Activated naive CD4-positive, alpha-beta T cell treated with anti-CD3 and anti-CD28 coated beads for 36 hours (primary cell): ENCODE measurements around the gene PGM5. TPM values are rescaled to one million over a fixed set of nuclear protein-coding genes. Genes with fewer than 3 reads are reported as not detected.
"Not testable (repeated sequence)": the region's sequence is repeated elsewhere in the genome, so short reads cannot be mapped to it uniquely, and the experiment has no call there.

ENCODE experiments used
- CTCF ChIA-PET: fragments of 350-600 bp; sonication (Branson Sonifier 250); formaldehyde crosslinking; loops from one replicate; lab custom pipeline; 2021; ENCODE audit warnings: antibody characterized with exemption; lab: Charles Lee
- DNase-seq: peaks from one replicate; pipeline ENCODE4 v3.0.0-alpha.2; 2020
- H3K27ac Mint-ChIP-seq: one replicate; pipeline ENCODE4 v1.8.0; 2021; ENCODE audit warnings: mild to moderate bottlenecking, mixed read lengths
- H3K27me3 Mint-ChIP-seq: one replicate; pipeline ENCODE4 v1.8.0; 2021; ENCODE audit warnings: low read depth, mixed read lengths
- H3K36me3 Mint-ChIP-seq: one replicate; pipeline ENCODE4 v1.8.0; 2021; ENCODE audit warnings: low read depth, mixed read lengths
- H3K4me1 Mint-ChIP-seq: one replicate; pipeline ENCODE4 v1.8.0; 2021; ENCODE audit warnings: low read depth, mixed read lengths
- H3K4me3 Mint-ChIP-seq: one replicate; pipeline ENCODE4 v1.8.0; 2021; ENCODE audit warnings: mild to moderate bottlenecking, moderate library complexity, mixed read lengths
- H3K9me3 Mint-ChIP-seq: one replicate; pipeline ENCODE4 v1.8.0; 2021; ENCODE audit warnings: mixed read lengths
- intact Hi-C: fragments of 100-400 bp; cut with micrococcal nuclease; formaldehyde crosslinking; loops from one replicate; pipeline ENCODE4 v1.15.1; 2023
- total RNA-seq, 2 experiments: library from RNA; stranded (reverse); gene quantifications; one replicate each; pipeline ENCODE4 v1.2.3, GENCODE V29; 2021

The PGM5 gene
- not detected for total RNA-seq

DNA sequence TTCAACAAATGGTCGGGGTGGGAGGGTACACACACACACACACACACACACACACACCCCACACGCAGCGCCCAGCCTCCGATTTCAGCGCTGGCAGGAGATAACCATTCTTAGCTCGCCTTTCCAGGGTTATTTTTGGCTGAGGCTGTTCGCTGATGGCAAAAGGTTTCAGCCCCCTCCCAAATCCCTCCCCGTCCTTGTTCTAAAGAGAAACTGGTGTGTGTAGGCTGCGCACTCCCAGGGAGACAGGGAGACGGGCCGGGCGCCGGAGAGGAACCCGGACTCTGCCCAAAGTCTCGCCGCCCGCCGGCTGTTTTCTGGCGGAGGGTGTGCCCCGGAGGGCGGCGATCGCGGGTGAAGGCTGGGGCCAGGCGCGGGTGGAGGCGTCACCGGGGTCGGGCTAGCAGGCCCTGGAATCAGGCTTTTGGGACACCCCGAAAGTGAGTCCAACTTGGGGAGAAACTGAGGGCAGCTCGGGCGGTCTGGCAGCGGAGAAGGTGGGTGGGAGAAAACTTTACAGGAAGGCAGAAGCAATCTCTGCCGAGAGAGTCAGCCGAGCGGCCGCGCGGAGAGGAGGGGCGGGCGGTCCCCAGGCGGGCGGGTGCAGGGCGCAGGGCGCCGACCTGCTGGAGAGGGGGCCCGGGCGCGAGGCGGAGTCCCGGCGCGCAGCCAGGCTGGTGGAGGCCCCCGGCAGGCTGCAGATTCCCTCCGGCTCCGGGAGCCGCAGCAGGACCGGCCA lies at the start of gene PGM5:
PGM5 (plus strand) TSS at position 232 of the 739 bp plus-strand sequence. CDS start 517 bp downstream, outside the sequence.
- Mint-ChIP-seq H3K4me3 (peak within 1 kb of the TSS; percentile 49), H3K27me3 (peaks cover 22% of the 10 kb centered on the region)
- H3K36me3 Mint-ChIP-seq, CTCF ChIA-PET, DNase-seq, H3K9me3 Mint-ChIP-seq, H3K4me1 Mint-ChIP-seq, H3K27ac Mint-ChIP-seq: not testable (repeated sequence)
- intact Hi-C loops = loop anchor here (10.0 kb wide), 1 partner anchor 198 kb away; no protein-coding TSS in a partner anchor

GRCh38 chr9:68307127-68307526 lies 49.3 kb upstream of the PGM5 start:
- H3K4me1 Mint-ChIP-seq, intact Hi-C loops, H3K4me3 Mint-ChIP-seq, H3K36me3 Mint-ChIP-seq, H3K27ac Mint-ChIP-seq, CTCF ChIA-PET, H3K9me3 Mint-ChIP-seq, H3K27me3 Mint-ChIP-seq, DNase-seq: not testable (repeated sequence)

GRCh38 chr9:68307654-68308053 lies 48.8 kb upstream of the PGM5 start:
- H3K9me3 Mint-ChIP-seq, H3K27ac Mint-ChIP-seq, intact Hi-C loops, CTCF ChIA-PET, H3K4me1 Mint-ChIP-seq, H3K36me3 Mint-ChIP-seq, H3K4me3 Mint-ChIP-seq, DNase-seq, H3K27me3 Mint-ChIP-seq: not testable (repeated sequence)

GRCh38 chr9:68311208-68311607 lies 45.2 kb upstream of the PGM5 start:
- intact Hi-C loops, H3K27me3 Mint-ChIP-seq, H3K4me1 Mint-ChIP-seq, H3K9me3 Mint-ChIP-seq, CTCF ChIA-PET, DNase-seq, H3K27ac Mint-ChIP-seq, H3K36me3 Mint-ChIP-seq, H3K4me3 Mint-ChIP-seq: not testable (repeated sequence)

- intact Hi-C loops, H3K4me1 Mint-ChIP-seq, H3K36me3 Mint-ChIP-seq, H3K27me3 Mint-ChIP-seq, H3K4me3 Mint-ChIP-seq, H3K9me3 Mint-ChIP-seq, CTCF ChIA-PET, H3K27ac Mint-ChIP-seq, DNase-seq: not testable (repeated sequence)
Measured at GRCh38 chr9:68318209-68318608, 38.2 kb upstream of the PGM5 start.

DNA sequence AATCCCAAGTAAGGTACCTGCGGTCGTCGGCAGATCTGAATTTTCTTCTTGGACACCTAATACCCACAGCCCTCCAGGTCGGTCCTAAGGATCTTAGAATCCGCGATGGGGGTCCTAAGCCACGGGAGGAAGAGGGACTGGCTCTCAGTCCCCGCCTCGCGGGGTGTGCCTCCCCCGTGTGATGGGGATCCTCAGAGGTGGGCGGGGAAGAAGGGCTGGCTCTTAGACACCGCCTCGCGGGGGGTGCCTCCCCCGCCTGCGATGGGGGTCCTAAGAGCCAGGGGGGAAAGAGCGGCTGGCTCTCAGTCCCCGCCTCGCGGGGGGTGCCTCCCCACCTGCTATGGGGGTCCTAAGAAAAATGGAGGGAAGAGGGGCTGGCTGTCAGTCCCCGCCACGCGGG lies 32.7 kb upstream of the PGM5 start:
- DNase-seq, H3K27me3 Mint-ChIP-seq, H3K4me1 Mint-ChIP-seq, H3K9me3 Mint-ChIP-seq, CTCF ChIA-PET, H3K36me3 Mint-ChIP-seq, H3K4me3 Mint-ChIP-seq, H3K27ac Mint-ChIP-seq, intact Hi-C loops: not testable (repeated sequence)

GRCh38 chr9:68324518-68324917 lies 31.9 kb upstream of the PGM5 start:
- H3K36me3 Mint-ChIP-seq, DNase-seq, H3K9me3 Mint-ChIP-seq, intact Hi-C loops, H3K27me3 Mint-ChIP-seq, H3K4me1 Mint-ChIP-seq, CTCF ChIA-PET, H3K4me3 Mint-ChIP-seq, H3K27ac Mint-ChIP-seq: not testable (repeated sequence)

DNA sequence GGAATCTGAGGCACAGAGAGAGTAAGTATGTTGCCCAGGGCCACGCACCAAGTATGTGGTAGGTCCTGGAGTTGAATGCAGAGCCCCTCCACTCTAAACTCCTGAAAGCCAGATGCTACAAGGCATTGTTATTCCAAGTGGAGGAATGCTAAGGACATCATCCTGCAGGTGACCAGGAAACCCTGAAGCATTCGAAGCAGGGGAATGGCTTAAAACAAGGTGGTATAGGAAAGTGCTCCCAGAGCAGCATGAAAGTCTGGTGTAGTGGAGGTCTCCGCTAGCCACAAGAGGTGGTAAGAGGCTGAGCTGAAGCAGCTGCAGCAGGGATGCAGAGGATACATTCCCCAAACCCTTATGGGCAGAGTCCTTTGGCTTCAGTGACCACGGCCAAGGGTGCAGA lies 27.3 kb upstream of the PGM5 start:
- intact Hi-C loops, H3K36me3 Mint-ChIP-seq: not testable (repeated sequence)

DNA sequence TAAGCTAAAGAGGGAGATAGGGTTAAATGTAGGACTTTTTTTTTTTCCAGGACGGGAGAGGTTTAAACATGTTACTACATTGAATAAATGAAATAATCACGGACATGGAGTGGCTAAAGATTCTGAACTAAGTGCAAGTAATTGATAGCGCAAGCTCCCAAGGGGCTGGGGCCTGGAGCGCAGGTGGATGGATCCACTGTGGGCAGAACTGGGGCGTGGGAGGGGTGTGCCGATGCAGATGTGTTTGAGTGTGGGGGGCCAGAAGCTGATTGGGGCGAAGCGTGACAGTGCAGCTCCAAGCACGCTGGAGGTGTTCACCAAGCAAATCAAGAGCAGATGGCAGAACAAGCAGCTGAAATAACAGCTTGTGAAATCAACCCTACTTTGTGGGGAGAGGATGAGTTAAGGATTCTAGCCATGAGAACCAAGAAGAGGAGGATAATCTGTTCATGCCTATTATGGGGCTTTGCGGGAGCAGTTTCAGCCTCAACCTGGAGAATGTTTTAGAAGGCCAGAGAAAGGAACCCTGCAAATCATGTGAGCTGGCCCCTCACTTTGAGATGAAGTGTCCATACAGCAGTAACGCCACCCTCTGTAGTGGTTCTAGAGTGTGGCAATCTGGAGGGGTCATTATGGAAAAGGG lies 25.8 kb upstream of the PGM5 start:
- intact Hi-C loops, H3K27ac Mint-ChIP-seq, DNase-seq, H3K9me3 Mint-ChIP-seq, H3K27me3 Mint-ChIP-seq, H3K4me1 Mint-ChIP-seq, H3K36me3 Mint-ChIP-seq, CTCF ChIA-PET, H3K4me3 Mint-ChIP-seq: not testable (repeated sequence)

More for the DNA sequence above, 27.3 kb upstream of the PGM5 start:
- H3K4me3 Mint-ChIP-seq, H3K9me3 Mint-ChIP-seq, DNase-seq, H3K27me3 Mint-ChIP-seq, H3K4me1 Mint-ChIP-seq, CTCF ChIA-PET, H3K27ac Mint-ChIP-seq: not testable (repeated sequence)

DNA sequence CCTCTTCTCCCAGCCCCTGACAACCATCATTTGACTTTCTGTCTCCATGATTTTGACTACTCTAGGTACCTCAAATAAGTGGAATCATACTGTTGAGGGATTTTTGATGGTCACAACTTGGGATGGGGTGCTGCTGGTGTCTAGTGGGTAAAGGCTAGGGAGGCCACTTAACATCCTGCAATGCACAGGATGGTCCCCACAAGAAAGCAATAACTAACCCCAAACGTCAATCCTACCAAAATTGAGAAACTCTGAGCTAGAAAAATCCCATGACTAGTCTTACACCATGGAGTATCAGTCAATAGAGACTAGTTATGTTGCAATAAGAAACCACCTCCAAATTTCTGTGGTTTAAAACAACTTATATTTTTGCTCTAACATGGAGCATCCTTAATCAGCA lies 24.3 kb upstream of the PGM5 start:
- not testable (repeated sequence) for H3K4me1 Mint-ChIP-seq, H3K27me3 Mint-ChIP-seq, H3K36me3 Mint-ChIP-seq

DNA sequence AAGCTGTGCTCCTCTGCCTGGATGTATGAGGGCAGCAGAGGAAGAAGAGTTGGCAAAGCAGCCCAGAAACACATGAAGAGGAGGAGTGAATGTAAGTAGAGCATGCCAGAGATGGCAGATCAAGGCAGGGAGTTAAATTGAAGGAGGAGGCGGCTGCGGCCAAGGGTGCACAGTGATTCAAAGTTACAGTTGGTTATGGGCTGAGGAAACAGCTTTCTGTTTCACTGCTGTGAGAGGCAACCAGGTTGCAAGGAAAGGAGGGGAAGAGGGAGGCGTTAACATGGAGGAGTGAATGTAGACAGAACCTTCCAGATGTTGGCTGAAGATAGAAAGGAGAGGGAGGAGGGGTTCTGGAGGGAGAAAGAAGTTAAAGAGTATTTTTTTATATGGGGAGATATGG lies 20.5 kb upstream of the PGM5 start:
- H3K27me3 Mint-ChIP-seq, H3K27ac Mint-ChIP-seq, H3K4me3 Mint-ChIP-seq, H3K9me3 Mint-ChIP-seq, CTCF ChIA-PET, intact Hi-C loops, DNase-seq, H3K4me1 Mint-ChIP-seq, H3K36me3 Mint-ChIP-seq: not testable (repeated sequence)

More for the DNA sequence above, 24.3 kb upstream of the PGM5 start:
- intact Hi-C loops, DNase-seq, H3K4me3 Mint-ChIP-seq, H3K27ac Mint-ChIP-seq, H3K9me3 Mint-ChIP-seq, CTCF ChIA-PET: not testable (repeated sequence)

GRCh38 chr9:68336639-68337339 lies 19.6 kb upstream of the PGM5 start:
- CTCF ChIA-PET, H3K9me3 Mint-ChIP-seq: not testable (repeated sequence)

DNA sequence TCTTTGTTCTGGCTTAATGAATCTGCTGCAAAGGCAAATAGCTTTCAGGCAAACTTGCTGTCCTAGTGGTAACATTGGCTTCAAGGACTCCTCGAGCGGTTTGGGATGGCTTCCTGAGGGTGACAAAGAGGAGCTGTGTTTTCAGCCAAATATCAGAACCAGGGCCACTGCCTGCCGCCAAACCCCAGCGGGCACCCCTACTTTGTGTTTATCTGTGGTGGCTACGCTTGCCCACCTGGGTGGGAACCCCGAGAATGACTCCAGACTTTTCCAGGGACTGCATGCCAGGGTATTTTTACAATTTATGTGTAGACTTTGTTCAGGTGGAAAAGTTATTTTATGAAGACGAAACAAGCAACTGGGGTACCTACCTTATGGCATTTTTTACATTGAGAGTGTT lies 18.4 kb upstream of the PGM5 start:
- intact Hi-C loops, H3K4me1 Mint-ChIP-seq: not testable (repeated sequence)

More at GRCh38 chr9:68336639-68337339, 19.6 kb upstream of the PGM5 start:
- H3K4me3 Mint-ChIP-seq, H3K4me1 Mint-ChIP-seq, H3K27ac Mint-ChIP-seq, DNase-seq, H3K36me3 Mint-ChIP-seq, H3K27me3 Mint-ChIP-seq, intact Hi-C loops: not testable (repeated sequence)

More for the DNA sequence above, 18.4 kb upstream of the PGM5 start:
- H3K27ac Mint-ChIP-seq, H3K27me3 Mint-ChIP-seq, H3K36me3 Mint-ChIP-seq, H3K9me3 Mint-ChIP-seq, DNase-seq, CTCF ChIA-PET, H3K4me3 Mint-ChIP-seq: not testable (repeated sequence)
